PFSK-1 (cell line): ENCODE measurements around the gene PLCH2.

Experiments
- FOXP2 ChIP-seq: optimal IDR thresholded peaks from 2 replicates; pipeline ENCODE3; 2011; ENCODE audit warnings: borderline replicate concordance, control low read depth, inconsistent platforms; ENCODE audit not compliant: insufficient read depth; ENCODE audit errors: extremely low read length, extremely low read depth
- POLR2AphosphoS5 ChIP-seq: IDR thresholded peaks from 2 replicates; pipeline ENCODE4 v1.6.1; 2012; ENCODE audit warnings: low read depth, mild to moderate bottlenecking, control low read depth, low read length, moderate library complexity
- SIN3A ChIP-seq: IDR thresholded peaks from 2 replicates; pipeline ENCODE4 v1.6.1; 2012; ENCODE audit warnings: mild to moderate bottlenecking, low read length, moderate library complexity, borderline replicate concordance; ENCODE audit not compliant: insufficient read depth
- TAF1 ChIP-seq: IDR thresholded peaks from 2 replicates; pipeline ENCODE4 v1.6.1; 2012; ENCODE audit warnings: low read length, control low read depth, borderline replicate concordance; ENCODE audit not compliant: insufficient read depth
- TF ChIP-seq, protein P1 (sequence below), 2 experiments: IDR thresholded peaks; 2 replicates each; pipeline versions ENCODE4 v1.6.1 to v1.8.0; 2011 to 2012; ENCODE audit warnings: low read depth in 2 of 2, low read length in 2 of 2, control low read depth in 1 of 2, inconsistent platforms in 1 of 2, mild to moderate bottlenecking in 1 of 2, moderate library complexity in 1 of 2; ENCODE audit not compliant: insufficient read depth in 1 of 2

Gene PLCH2

DNA sequence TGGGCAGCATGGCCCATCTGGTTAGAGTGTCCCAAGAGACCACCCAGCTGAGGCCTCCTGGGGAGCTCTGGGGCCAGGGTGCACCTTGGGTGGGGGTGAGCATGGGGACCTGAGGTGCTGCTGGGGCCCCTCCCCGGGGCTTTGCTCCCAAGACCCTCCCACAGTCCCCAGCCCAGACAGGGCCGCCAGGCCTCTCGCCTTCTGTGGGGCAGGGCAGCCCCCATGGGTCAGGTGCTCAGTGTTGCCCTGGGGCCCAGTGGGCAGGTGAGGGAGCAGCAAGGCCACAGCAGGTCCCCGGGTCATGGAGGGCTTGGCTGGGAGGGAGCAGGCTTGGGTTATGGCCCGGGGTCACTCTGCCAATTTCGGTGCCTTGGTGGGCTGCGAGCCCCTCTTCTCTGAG, 39.2 kb upstream of the PLCH2 start:
- no peak for TF ChIP-seq FOXP2
- TF ChIP-seq, protein P1, sequence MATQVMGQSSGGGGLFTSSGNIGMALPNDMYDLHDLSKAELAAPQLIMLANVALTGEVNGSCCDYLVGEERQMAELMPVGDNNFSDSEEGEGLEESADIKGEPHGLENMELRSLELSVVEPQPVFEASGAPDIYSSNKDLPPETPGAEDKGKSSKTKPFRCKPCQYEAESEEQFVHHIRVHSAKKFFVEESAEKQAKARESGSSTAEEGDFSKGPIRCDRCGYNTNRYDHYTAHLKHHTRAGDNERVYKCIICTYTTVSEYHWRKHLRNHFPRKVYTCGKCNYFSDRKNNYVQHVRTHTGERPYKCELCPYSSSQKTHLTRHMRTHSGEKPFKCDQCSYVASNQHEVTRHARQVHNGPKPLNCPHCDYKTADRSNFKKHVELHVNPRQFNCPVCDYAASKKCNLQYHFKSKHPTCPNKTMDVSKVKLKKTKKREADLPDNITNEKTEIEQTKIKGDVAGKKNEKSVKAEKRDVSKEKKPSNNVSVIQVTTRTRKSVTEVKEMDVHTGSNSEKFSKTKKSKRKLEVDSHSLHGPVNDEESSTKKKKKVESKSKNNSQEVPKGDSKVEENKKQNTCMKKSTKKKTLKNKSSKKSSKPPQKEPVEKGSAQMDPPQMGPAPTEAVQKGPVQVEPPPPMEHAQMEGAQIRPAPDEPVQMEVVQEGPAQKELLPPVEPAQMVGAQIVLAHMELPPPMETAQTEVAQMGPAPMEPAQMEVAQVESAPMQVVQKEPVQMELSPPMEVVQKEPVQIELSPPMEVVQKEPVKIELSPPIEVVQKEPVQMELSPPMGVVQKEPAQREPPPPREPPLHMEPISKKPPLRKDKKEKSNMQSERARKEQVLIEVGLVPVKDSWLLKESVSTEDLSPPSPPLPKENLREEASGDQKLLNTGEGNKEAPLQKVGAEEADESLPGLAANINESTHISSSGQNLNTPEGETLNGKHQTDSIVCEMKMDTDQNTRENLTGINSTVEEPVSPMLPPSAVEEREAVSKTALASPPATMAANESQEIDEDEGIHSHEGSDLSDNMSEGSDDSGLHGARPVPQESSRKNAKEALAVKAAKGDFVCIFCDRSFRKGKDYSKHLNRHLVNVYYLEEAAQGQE (IDR thresholded peaks at IDR 0.05; ENCODE audit: insufficient read depth in 1 of 2, low read depth in 2 of 2, low read length in 2 of 2) = no peak
- TF ChIP-seq SIN3A = no peak
- no peak for TF ChIP-seq TAF1
- TF ChIP-seq POLR2AphosphoS5 = no peak

DNA sequence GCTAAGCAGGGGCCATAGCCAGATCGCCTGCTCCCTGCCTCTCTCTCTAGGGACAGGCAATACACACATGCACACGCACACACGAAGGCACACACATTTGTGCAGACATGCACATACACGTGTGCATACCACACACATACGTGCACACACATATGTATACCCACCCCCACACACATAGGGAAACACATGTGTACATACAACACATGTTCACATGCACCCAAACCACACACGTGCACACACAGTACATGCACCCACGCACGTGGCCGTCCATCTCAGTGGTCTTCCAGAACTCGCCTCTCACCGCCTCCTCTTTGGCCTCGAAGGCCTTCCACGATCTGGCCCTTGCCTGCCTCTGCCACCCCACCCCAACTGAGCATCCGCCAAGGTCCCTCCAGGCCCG, 38.5 kb upstream of the PLCH2 start:
- TF ChIP-seq POLR2AphosphoS5 (no peak), FOXP2 (no peak), SIN3A (no peak), TAF1 (no peak)
- TF ChIP-seq, protein P1 (IDR thresholded peaks at IDR 0.05; ENCODE audit: insufficient read depth in 1 of 2, low read depth in 2 of 2, low read length in 2 of 2) = no peak

DNA sequence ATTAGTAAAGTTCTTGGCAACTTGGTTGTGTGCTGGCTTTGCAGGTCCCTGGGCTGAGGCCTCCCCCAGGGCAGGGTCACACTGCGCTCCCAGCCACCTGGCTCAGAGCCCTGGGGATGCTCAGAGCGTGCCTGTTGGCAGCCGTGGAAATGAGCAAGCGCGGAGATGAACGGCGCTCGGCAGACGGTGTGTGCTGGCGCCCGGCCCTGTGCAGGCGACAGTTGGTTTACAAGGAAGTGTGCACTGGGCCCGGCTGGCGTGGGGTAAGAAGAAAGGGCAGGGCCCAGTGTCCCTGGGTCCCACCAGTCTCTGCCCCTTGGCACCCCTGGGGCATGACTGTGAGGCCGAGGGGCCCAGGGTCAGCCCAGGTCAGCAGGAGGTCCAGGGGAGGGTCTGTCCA, 38.1 kb upstream of the PLCH2 start:
- no peak for TF ChIP-seq FOXP2
- TF ChIP-seq SIN3A = no peak
- TF ChIP-seq TAF1 = no peak
- TF ChIP-seq, protein P1 (IDR thresholded peaks at IDR 0.05; ENCODE audit: insufficient read depth in 1 of 2, low read depth in 2 of 2, low read length in 2 of 2) = no peak
- TF ChIP-seq POLR2AphosphoS5 = no peak

DNA sequence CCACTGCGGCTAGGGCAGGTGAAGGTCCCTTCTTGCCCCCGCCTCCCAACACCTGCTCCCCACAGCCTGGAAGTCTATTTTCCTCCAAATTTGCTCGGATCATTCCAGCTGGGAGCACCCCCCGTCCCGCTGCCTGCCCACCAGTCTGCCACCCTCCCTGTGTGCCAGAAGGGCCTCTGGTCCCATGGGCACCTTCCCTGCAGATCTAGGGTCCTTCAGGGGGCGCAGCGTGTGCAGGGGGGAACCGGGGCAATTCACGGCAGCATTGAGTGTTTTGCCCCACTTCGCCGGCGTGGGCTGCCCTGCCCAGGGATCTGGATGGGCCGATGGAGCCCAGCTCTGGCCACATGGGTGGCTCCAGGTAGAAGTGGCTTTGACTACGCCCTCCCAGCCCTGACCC, 37.4 kb upstream of the PLCH2 start:
- no peak for TF ChIP-seq SIN3A
- TF ChIP-seq POLR2AphosphoS5 = no peak
- TF ChIP-seq, protein P1 (IDR thresholded peaks at IDR 0.05; ENCODE audit: insufficient read depth in 1 of 2, low read depth in 2 of 2, low read length in 2 of 2) = no peak
- no peak for TF ChIP-seq TAF1
- no peak for TF ChIP-seq FOXP2

DNA sequence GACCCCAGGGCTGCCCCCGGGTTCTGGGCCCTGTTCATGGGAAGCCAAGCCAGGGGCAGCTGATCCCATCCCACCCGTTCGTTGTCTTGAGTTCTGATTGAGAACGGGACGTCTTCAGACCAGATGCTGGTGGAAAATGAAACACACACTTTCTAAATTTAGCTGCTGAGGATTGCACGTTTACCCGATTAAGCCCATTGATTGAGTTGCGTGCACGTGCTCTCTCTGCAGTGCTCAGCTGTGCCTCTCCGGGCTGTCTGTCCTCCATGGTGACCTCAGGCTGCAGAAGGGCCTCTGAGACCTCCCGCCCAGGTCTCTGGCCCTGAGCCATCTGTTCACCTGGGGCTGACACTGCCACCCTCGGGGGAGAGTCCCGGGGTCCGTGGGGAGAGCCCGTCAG, 36.7 kb upstream of the PLCH2 start:
- TF ChIP-seq TAF1 (no peak), SIN3A (no peak), POLR2AphosphoS5 (no peak), FOXP2 (no peak)
- TF ChIP-seq, protein P1 (IDR thresholded peaks at IDR 0.05; ENCODE audit: insufficient read depth in 1 of 2, low read depth in 2 of 2, low read length in 2 of 2) = no peak
